IMR-90 (cell line): ENCODE measurements around the gene TNFRSF1A.

ENCODE experiments used
- CEBPB ChIP-seq: IDR thresholded peaks from 2 replicates; pipeline ENCODE4 v1.6.1; 2012; ENCODE audit warnings: low read depth, low read length, improper control_type of control experiment
- CTCF ChIP-seq: conservative IDR thresholded peaks from 2 replicates; pipeline ENCODE4 v1.5.1; 2012; ENCODE audit warnings: mild to moderate bottlenecking, low read depth, low read length, improper control_type of control experiment
- FOS ChIP-seq: fragments of 150-350 bp; IDR thresholded peaks from 2 replicates; pipeline ENCODE4 v1.6.1; 2016; ENCODE audit warnings: low read depth, low read length
- MAZ ChIP-seq: IDR thresholded peaks from 2 replicates; pipeline ENCODE4 v1.6.1; 2012; ENCODE audit warnings: low read depth, mild to moderate bottlenecking, low read length, improper control_type of control experiment, moderate library complexity, borderline replicate concordance
- POLR2A ChIP-seq: IDR thresholded peaks from 2 replicates; pipeline ENCODE4 v1.6.1; 2012; ENCODE audit warnings: mild to moderate bottlenecking, low read depth, low read length
- RAD21 ChIP-seq: IDR thresholded peaks from 2 replicates; pipeline ENCODE4 v1.6.1; 2012; ENCODE audit warnings: low read length, improper control_type of control experiment
- RCOR1 ChIP-seq: IDR thresholded peaks from 2 replicates; pipeline ENCODE4 v1.6.1; 2012; ENCODE audit warnings: mild to moderate bottlenecking, low read length, improper control_type of control experiment; ENCODE audit not compliant: insufficient replicate concordance
- RFX5 ChIP-seq: IDR thresholded peaks from 2 replicates; pipeline ENCODE4 v1.8.0; 2012; ENCODE audit warnings: low read depth, mild to moderate bottlenecking, low read length, moderate library complexity
- SMC3 ChIP-seq: fragments of 150-350 bp; IDR thresholded peaks from 2 replicates; pipeline ENCODE4 v1.6.1; 2016; ENCODE audit warnings: low read depth, mild to moderate bottlenecking, antibody characterized with exemption, low read length, moderate library complexity
- USF2 ChIP-seq: fragments of 150-350 bp; IDR thresholded peaks from 2 replicates; pipeline ENCODE4 v1.6.1; 2017; ENCODE audit warnings: mild to moderate bottlenecking, antibody characterized with exemption, low read length, low read depth

DNA sequence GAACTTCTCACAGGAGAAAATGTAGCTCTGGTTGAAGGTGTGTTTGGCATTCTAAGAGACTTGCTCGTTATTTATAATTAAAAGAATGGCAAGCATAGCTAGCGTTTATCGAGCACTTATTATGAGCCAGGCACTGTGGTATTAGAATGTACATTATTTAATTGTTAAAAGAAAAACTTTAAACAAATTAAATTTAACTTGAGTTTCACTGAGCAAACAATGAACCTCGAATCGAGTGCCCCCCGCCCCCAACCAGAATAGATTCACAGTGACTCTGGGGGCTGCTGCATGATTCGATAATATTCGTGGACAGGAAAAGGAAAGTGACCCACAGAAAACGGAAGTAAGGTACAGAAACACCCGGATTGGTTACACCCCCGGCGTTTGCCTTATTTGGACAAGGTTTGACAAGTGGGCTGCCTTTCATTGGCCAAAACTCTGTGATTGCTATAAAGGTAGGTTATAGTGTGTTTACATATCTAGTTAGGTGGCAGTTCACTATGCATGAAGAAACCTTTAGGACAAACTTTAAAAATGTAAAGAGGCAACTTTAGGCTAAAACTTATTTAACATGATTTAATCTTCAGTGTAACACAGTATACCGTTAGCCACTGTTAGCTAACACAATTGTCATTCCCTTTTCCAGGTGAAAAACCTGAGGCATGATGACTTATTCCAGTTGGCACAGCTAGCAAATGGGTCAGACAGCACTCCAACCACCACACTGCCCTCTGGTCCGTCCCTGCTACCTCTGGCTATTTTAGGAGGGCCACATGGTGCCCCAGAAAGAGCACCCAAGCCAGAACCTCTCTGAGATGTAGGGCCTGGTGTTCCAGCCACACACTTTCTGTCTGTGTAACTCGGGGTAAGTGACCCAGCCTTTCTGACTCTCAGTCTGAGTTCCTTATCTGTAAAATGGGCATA is 26.4 kb upstream of the TNFRSF1A start:
- TF ChIP-seq RCOR1 (no peak), POLR2A (no peak), CTCF (no peak), RAD21 (no peak), RFX5 (no peak), CEBPB (no peak), MAZ (no peak), USF2 (no peak), SMC3 (no peak), FOS (no peak)
